Vagina (tissue), 2 donors: ENCODE measurements around the gene POLR2B.
"Not testable (repeated sequence)": the region's sequence is repeated elsewhere in the genome, so short reads cannot be mapped to it uniquely, and the experiment has no call there.

Experiments used
- CTCF ChIP-seq, 3 experiments: fragments of 450-650 bp in 2 of 3; fragments of 200-600 bp in 1 of 3; sonication (generic) in 1 of 3; IDR thresholded peaks; one replicate each; pipeline ENCODE4 v1.5.1; 2017 to 2019; ENCODE audit warnings: antibody characterized with exemption in 3 of 3, mild to moderate bottlenecking in 2 of 3, moderate library complexity in 2 of 3
- POLR2A ChIP-seq, 2 donors: fragments of 450-650 bp; IDR thresholded peaks; one replicate each; pipeline ENCODE4 v1.6.1; 2017; ENCODE audit warnings: antibody characterized with exemption in 2 of 2, mild to moderate bottlenecking in 2 of 2, moderate library complexity in 2 of 2
- POLR2AphosphoS5 ChIP-seq, 2 donors: sonication (generic); formaldehyde crosslinking; IDR thresholded peaks; one replicate each; pipeline ENCODE4 v1.9.0; 2017; ENCODE audit warnings: antibody characterized with exemption in 2 of 2, mild to moderate bottlenecking in 2 of 2, low read depth in 1 of 2; ENCODE audit not compliant: insufficient read depth in 1 of 2

DNA sequence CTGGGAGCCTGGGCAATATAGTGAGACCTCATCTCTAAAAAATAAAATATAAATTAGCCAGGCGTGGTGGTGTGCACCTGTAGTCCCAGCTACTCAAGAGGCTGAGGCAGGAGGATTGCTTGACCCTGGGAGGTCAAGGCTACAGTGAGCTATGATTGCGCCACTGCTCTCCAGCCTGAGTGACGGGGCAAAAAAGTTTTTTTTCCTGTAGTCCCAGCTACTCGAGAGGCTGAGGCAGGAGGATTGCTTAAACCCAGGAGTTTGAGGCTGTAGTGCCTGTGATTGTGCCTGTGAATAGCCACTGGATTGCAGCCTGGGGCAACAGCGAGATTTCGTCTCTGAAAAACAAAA lies 82.0 kb downstream of the POLR2B start:
- not testable (repeated sequence) for TF ChIP-seq CTCF (IDR thresholded peaks at IDR 0.05); POLR2A (IDR thresholded peaks at IDR 0.05); POLR2AphosphoS5 (IDR thresholded peaks at IDR 0.05; ENCODE audit: insufficient read depth in 1 of 2, low read depth in 1 of 2)
